ENCODE results near the gene CCDC60.
"Not testable (repeated sequence)": the region's sequence is repeated elsewhere in the genome, so short reads cannot be mapped to it uniquely, and the experiment has no call there.

GRCh38 chr12:119360366-119360765 lies 25.8 kb downstream of the CCDC60 start:
- TF ChIP-seq CTCF, POLR2A (IDR thresholded peaks at IDR 0.05): not testable (repeated sequence)
